Loucy (cell line): ENCODE results near the gene AVL9.
A peak's percentile ranks its signal among the peaks of the same experiment; 100 is the strongest.
"Not testable (repeated sequence)": the region's sequence is repeated elsewhere in the genome, so short reads cannot be mapped to it uniquely, and the experiment has no call there.

ENCODE experiments used
- H2AFZ ChIP-seq: fragments of 200-600 bp; sonication (generic); 2 replicates; pipeline ENCODE4 v1.6.0; 2016; ENCODE audit warnings: antibody characterized with exemption, mild to moderate bottlenecking, low read length, moderate library complexity
- H3F3A ChIP-seq: fragments of 200-600 bp; 2 replicates; pipeline ENCODE4 v1.6.0; 2016; ENCODE audit warnings: antibody characterized with exemption, low read depth, mild to moderate bottlenecking
- H3K27me3 ChIP-seq: fragments of 200-600 bp; sonication (generic); 2 replicates; pipeline ENCODE4 v1.6.1; 2014; ENCODE audit warnings: low read length, mild to moderate bottlenecking; ENCODE audit not compliant: insufficient read depth, poor library complexity, severe bottlenecking
- H3K36me3 ChIP-seq: fragments of 200-600 bp; sonication (generic); 2 replicates; pipeline ENCODE4 v1.6.1; 2016; ENCODE audit warnings: low read length; ENCODE audit not compliant: insufficient read depth
- H3K4me1 ChIP-seq: fragments of 200-600 bp; sonication (generic); 2 replicates; pipeline ENCODE4 v1.5.1; 2014; ENCODE audit warnings: low read length, mild to moderate bottlenecking; ENCODE audit not compliant: insufficient read depth, poor library complexity, severe bottlenecking
- H3K4me2 ChIP-seq: fragments of 200-600 bp; sonication (generic); 2 replicates; pipeline ENCODE4 v1.6.0; 2014; ENCODE audit warnings: antibody characterized with exemption, low read length, low read depth, mild to moderate bottlenecking; ENCODE audit not compliant: poor library complexity, severe bottlenecking
- H3K4me3 ChIP-seq: fragments of 200-600 bp; sonication (generic); 2 replicates; pipeline ENCODE4 v1.5.1; 2014; ENCODE audit warnings: low read length, mild to moderate bottlenecking, mixed read lengths; ENCODE audit not compliant: poor library complexity, severe bottlenecking
- H3K79me2 ChIP-seq: fragments of 200-600 bp; sonication (generic); 2 replicates; pipeline ENCODE4 v1.6.1; 2014; ENCODE audit warnings: low read length; ENCODE audit not compliant: insufficient read depth
- H3K9ac ChIP-seq: fragments of 200-600 bp; sonication (generic); 2 replicates; pipeline ENCODE4 v1.6.0; 2014; ENCODE audit warnings: mild to moderate bottlenecking, low read depth, low read length, moderate library complexity; ENCODE audit not compliant: poor library complexity, severe bottlenecking
- H3K9me2 ChIP-seq: fragments of 200-600 bp; sonication (generic); replicated peaks from 2 replicates; pipeline ENCODE4 v1.6.1; 2016; ENCODE audit warnings: low read depth, low read length, mixed read lengths
- H3K9me3 ChIP-seq: fragments of 200-600 bp; sonication (generic); 2 replicates; pipeline ENCODE4 v1.6.1; 2014; ENCODE audit warnings: mild to moderate bottlenecking, antibody characterized with exemption, low read length, low read depth; ENCODE audit not compliant: insufficient read depth
- H4K20me1 ChIP-seq: fragments of 200-600 bp; sonication (generic); 2 replicates; pipeline ENCODE4 v1.6.0; 2014; ENCODE audit warnings: antibody characterized with exemption, low read length, mild to moderate bottlenecking; ENCODE audit not compliant: insufficient read depth, poor library complexity, severe bottlenecking
- CTCF ChIP-seq: fragments of 200-600 bp; sonication (generic); conservative IDR thresholded peaks from 2 replicates; pipeline ENCODE4 v1.5.1; 2014; ENCODE audit warnings: mild to moderate bottlenecking, antibody characterized with exemption, low read length
- EZH2phosphoT487 ChIP-seq: fragments of 200-600 bp; IDR thresholded peaks from 2 replicates; pipeline ENCODE4 v1.6.1; 2018; ENCODE audit warnings: antibody characterized with exemption, mild to moderate bottlenecking, moderate library complexity, borderline replicate concordance

The AVL9 gene

GRCh38 chr7:32490127-32490796, 5.0 kb upstream of the AVL9 start, which contains the start of gene LSM5:
Gene LSM5, minus strand, starts transcription at chr7:32490380. Its CDS starts 15 bp downstream, at chr7:32490365.
- peak within 1 kb of the TSS; percentile 86 for H2AFZ ChIP-seq
- H3K79me2 ChIP-seq, result peaks cover 38% of the 10 kb centered on the region
- H3K4me3 ChIP-seq, result peak within 1 kb of the TSS; percentile 87
- peaks cover 11% of the 10 kb centered on the region for H4K20me1 ChIP-seq
- H3K9me3 ChIP-seq, result no peaks in the 10 kb centered on the region
- H3K4me1 ChIP-seq, result peaks cover 26% of the 10 kb centered on the region
- H3K36me3 ChIP-seq, result peaks cover 13% of the 10 kb centered on the region
- no peaks in the 10 kb centered on the region for H3K27me3 ChIP-seq
- H3K4me2 ChIP-seq, result peak within 1 kb of the TSS; percentile 88
- peaks cover 4% of the 10 kb centered on the region for H3F3A ChIP-seq
- no peaks in the 10 kb centered on the region for H3K9me2 ChIP-seq
- peak within 1 kb of the TSS; percentile 87 for H3K9ac ChIP-seq
- TF ChIP-seq CTCF, result no peak
- TF ChIP-seq EZH2phosphoT487, result no peak

DNA sequence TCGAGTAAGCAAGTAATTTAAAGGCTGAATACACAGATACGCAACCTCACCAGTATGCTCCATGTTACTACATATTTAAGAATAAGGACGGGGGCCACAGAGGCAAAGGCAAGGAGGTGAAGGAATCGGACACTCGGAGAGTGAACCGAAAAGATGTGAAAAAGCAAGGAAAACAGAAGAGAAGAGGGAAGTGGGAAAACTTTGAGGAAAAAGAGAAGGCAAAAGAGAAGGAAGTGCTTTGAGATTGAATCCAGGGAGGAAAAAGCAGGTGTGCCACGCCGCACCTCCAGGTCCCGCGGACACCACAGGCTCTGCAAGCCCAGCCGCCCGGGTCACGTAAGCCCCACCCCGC, 367 bp upstream of the AVL9 start:
- Histone ChIP-seq H3K9me3 (no peaks in the 10 kb centered on the region), H3F3A (peaks cover 4% of the 10 kb centered on the region), H3K4me1 (peaks cover 18% of the 10 kb centered on the region), H3K4me3 (peak overlapping the region; percentile 98), H4K20me1 (peaks cover 19% of the 10 kb centered on the region), H3K9ac (peak overlapping the region; percentile 76), H3K36me3 (no peaks in the 10 kb centered on the region), H3K79me2 (peaks cover 51% of the 10 kb centered on the region), H2AFZ (peak overlapping the region; percentile 84), H3K9me2 (no peaks in the 10 kb centered on the region), H3K27me3 (no peaks in the 10 kb centered on the region), H3K4me2 (peak overlapping the region; percentile 83)
- TF ChIP-seq EZH2phosphoT487 (no peak), CTCF (no peak)

GRCh38 chr7:32496052-32496813, 944 bp downstream of the AVL9 start:
- H3K4me3 ChIP-seq, result peak overlapping the region; percentile 87
- H3K9me2 ChIP-seq, result no peaks in the 10 kb centered on the region
- no peaks in the 10 kb centered on the region for H3F3A ChIP-seq
- peak overlapping the region; percentile 94 for H3K4me2 ChIP-seq
- TF ChIP-seq EZH2phosphoT487 (no peak), CTCF (no peak)
- no peaks in the 10 kb centered on the region for H3K27me3 ChIP-seq
- H3K4me1 ChIP-seq, result peaks cover 28% of the 10 kb centered on the region
- no peaks in the 10 kb centered on the region for H3K9me3 ChIP-seq
- H3K79me2 ChIP-seq, result peaks cover 62% of the 10 kb centered on the region
- peaks cover 29% of the 10 kb centered on the region for H4K20me1 ChIP-seq
- H3K9ac ChIP-seq, result peak overlapping the region; percentile 81
- H3K36me3 ChIP-seq, result no peaks in the 10 kb centered on the region
- H2AFZ ChIP-seq, result peak overlapping the region; percentile 73; the same call in 1 of the 2 replicates

DNA sequence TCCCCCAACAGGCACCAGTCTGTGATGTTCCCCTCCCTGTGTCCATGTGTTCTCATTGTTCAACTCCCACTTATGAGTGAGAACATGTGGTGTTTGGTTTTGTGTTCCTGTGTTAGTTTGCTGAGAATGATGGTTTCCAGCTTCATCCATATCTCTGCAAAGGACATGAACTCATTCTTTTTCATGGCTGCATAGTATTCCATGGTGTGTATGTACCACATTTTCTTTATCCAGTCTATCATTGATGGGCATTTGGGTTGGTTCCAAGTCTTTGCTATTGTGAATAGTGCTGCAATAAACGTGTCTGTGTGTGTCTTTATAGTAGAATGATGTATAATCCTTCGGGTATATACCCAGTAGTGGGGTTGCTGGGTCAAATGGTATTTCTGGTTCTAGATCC, 4.5 kb downstream of the AVL9 start:
- not testable (repeated sequence) for H3K9ac ChIP-seq, H3K4me3 ChIP-seq, H3K36me3 ChIP-seq, H3K9me3 ChIP-seq, H3K4me2 ChIP-seq, H3K27me3 ChIP-seq, H3K9me2 ChIP-seq, H2AFZ ChIP-seq, H3F3A ChIP-seq
- H4K20me1 ChIP-seq, result peaks cover 56% of the 10 kb centered on the region
- peaks cover 90% of the 10 kb centered on the region for H3K79me2 ChIP-seq
- H3K4me1 ChIP-seq, result peaks cover 32% of the 10 kb centered on the region

- Histone ChIP-seq H4K20me1 (peaks cover 56% of the 10 kb centered on the region), H3K79me2 (peaks cover 90% of the 10 kb centered on the region)
Measured at GRCh38 chr7:32500216-32500615, 4.9 kb downstream of the AVL9 start.

More at GRCh38 chr7:32500216-32500615, 4.9 kb downstream of the AVL9 start:
- H3K4me1 ChIP-seq, result peaks cover 30% of the 10 kb centered on the region
- H3K9me2 ChIP-seq, H3K27me3 ChIP-seq, H3K9me3 ChIP-seq, H3K9ac ChIP-seq, H2AFZ ChIP-seq, H3K36me3 ChIP-seq, H3F3A ChIP-seq: not testable (repeated sequence)
- peak overlapping the region; percentile 63 for H3K4me3 ChIP-seq
- H3K4me2 ChIP-seq, result peak overlapping the region; percentile 80
